SJCRH30 (cell line): ENCODE data around the gene UBE2J1. TPM values are rescaled to one million over a fixed set of nuclear protein-coding genes. Genes with fewer than 3 reads are reported as not detected.
A peak's percentile ranks its signal among the peaks of the same experiment; 100 is the strongest.
"Not testable (repeated sequence)": the region's sequence is repeated elsewhere in the genome, so short reads cannot be mapped to it uniquely, and the experiment has no call there.

Experiments
- DNase-seq, 2 experiments: peaks; one replicate each; pipeline ENCODE4 v3.0.0-alpha.2; 2015 to 2020
- H3K27ac ChIP-seq: fragments of 250-450 bp; sonication (Bioruptor Pico); 2 replicates; pipeline ENCODE4 v1.5.1; 2020; ENCODE audit warnings: mild to moderate bottlenecking, moderate library complexity
- H3K27me3 ChIP-seq: fragments of 250-450 bp; sonication (Bioruptor Pico); 2 replicates; pipeline ENCODE4 v1.5.1; 2020; ENCODE audit warnings: mild to moderate bottlenecking, moderate library complexity
- H3K36me3 ChIP-seq: fragments of 250-450 bp; sonication (Bioruptor Pico); 2 replicates; pipeline ENCODE4 v1.5.1; 2020; ENCODE audit warnings: mild to moderate bottlenecking, moderate library complexity
- H3K4me1 ChIP-seq: fragments of 250-450 bp; sonication (Bioruptor Pico); 2 replicates; pipeline ENCODE4 v1.5.1; 2020; ENCODE audit warnings: mild to moderate bottlenecking, moderate library complexity
- H3K4me3 ChIP-seq: fragments of 250-450 bp; sonication (Bioruptor Pico); 2 replicates; pipeline ENCODE4 v1.5.1; 2020; ENCODE audit warnings: mild to moderate bottlenecking, moderate library complexity
- H3K9me3 ChIP-seq: fragments of 250-450 bp; sonication (Bioruptor Pico); replicated peaks from 2 replicates; pipeline ENCODE4 v1.5.1; 2020; ENCODE audit warnings: mild to moderate bottlenecking, moderate library complexity
- total RNA-seq: library from RNA; depleted of rRNA; stranded (reverse); fragments of >200 nt; shearing (Covaris generic); gene quantifications from 2 replicates; pipeline ENCODE4 v1.2.3, GENCODE V29; 2014

Gene UBE2J1
- total RNA-seq, 1 experiment from 2014 or later = 54.5 TPM

GRCh38 chr6:89320012-89320559 is 32.4 kb downstream of the UBE2J1 start:
- Histone ChIP-seq H3K36me3 (no peaks in the 10 kb centered on the region), H3K4me1 (no peaks in the 10 kb centered on the region), H3K4me3 (no peak overlapping the region), H3K27me3 (no peaks in the 10 kb centered on the region), H3K9me3 (peaks cover 12% of the 10 kb centered on the region), H3K27ac (no peak overlapping the region)
- DNase-seq = no peak

DNA sequence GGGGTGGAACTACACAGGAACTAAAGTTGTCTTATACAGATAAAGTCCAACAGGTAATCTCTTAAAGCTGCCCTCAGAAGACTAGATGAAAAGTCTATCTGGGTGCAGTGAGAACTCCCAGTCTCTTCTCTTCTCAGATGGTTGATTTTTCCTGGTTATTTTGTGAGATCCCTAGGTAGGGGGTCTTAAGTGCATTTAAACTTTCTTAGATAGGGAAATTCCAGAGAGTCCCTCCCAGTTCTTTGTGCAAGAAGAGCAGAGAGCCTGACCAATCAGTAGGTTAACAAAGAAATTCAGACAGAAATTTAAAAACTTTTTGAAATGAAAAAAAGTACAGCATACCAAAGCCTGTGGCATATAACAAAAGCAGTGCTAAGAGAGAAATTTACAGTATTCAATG is 35.5 kb downstream of the UBE2J1 start:
- Histone ChIP-seq H3K36me3 (no peaks in the 10 kb centered on the region), H3K4me1 (peaks cover 14% of the 10 kb centered on the region), H3K27ac (no peak overlapping the region), H3K9me3 (peaks cover 12% of the 10 kb centered on the region), H3K4me3 (no peak overlapping the region), H3K27me3 (no peaks in the 10 kb centered on the region)
- no peak for DNase-seq

- no peak within 1 kb of the TSS for H3K27ac ChIP-seq
- no peaks in the 10 kb centered on the region for H3K27me3 ChIP-seq
- H3K9me3 ChIP-seq = peaks cover 9% of the 10 kb centered on the region
- no peak for DNase-seq
- no peaks in the 10 kb centered on the region for H3K36me3 ChIP-seq
- peaks cover 28% of the 10 kb centered on the region for H3K4me1 ChIP-seq
- no peak within 1 kb of the TSS for H3K4me3 ChIP-seq
Observed at GRCh38 chr6:89315249-89315885, 37.2 kb downstream of the UBE2J1 start, which contains the start of gene GABRR2. Gene GABRR2 (minus strand): TSS chr6:89315299. CDS start chr6:89315165, 134 bp downstream.

DNA sequence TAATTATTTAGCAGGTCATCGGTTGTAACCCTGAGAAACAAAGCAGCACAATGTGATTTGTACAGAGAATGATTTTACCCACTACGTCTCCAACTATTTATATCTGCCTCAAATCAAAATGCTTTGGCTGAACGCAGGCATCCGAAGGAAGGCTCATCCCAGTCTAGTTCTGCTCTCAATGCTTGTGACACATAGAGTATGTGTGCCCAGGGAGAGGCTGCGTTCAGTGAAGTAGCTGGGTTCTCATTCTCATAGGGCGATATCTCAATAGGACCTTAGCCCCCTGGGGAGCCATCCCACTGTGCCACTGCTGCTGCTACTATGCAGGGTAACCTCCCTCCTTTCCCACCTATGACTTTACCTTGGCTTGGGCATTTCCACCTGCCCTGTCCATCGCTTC is 37.8 kb downstream of the UBE2J1 start:
- H3K4me3 ChIP-seq = no peak overlapping the region
- H3K36me3 ChIP-seq = no peaks in the 10 kb centered on the region
- DNase-seq = no peak
- peaks cover 3% of the 10 kb centered on the region; the same call in 1 of the 2 replicates for H3K9me3 ChIP-seq
- peaks cover 32% of the 10 kb centered on the region for H3K4me1 ChIP-seq
- no peaks in the 10 kb centered on the region for H3K27me3 ChIP-seq
- H3K27ac ChIP-seq = no peak overlapping the region

DNA sequence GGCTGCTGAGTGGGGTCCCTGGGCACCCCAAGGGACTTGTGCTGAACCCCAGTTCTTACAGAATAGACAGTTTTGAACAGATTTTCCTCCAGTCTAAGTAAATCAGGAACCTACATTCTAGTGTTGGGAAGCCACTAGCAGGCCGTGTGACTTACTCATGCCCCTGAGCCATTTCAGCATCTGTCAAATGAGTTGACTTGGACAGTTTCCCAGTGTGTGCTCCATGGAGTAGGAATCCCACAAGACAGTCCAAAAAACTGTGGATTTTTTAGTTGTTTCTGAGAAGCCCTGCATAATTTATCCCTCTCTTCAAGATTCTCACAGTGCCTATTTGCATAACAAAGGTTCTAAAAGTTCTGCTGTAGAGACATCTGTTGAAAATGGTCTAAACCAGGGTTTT is 39.5 kb downstream of the UBE2J1 start:
- Histone ChIP-seq H3K36me3 (no peaks in the 10 kb centered on the region), H3K4me3 (no peak overlapping the region), H3K27me3 (no peaks in the 10 kb centered on the region), H3K4me1 (peaks cover 32% of the 10 kb centered on the region), H3K9me3 (no peaks in the 10 kb centered on the region; the same call in 1 of the 2 replicates), H3K27ac (peak overlapping the region; percentile 78)
- peak; percentile 28 to 71 for DNase-seq

DNA sequence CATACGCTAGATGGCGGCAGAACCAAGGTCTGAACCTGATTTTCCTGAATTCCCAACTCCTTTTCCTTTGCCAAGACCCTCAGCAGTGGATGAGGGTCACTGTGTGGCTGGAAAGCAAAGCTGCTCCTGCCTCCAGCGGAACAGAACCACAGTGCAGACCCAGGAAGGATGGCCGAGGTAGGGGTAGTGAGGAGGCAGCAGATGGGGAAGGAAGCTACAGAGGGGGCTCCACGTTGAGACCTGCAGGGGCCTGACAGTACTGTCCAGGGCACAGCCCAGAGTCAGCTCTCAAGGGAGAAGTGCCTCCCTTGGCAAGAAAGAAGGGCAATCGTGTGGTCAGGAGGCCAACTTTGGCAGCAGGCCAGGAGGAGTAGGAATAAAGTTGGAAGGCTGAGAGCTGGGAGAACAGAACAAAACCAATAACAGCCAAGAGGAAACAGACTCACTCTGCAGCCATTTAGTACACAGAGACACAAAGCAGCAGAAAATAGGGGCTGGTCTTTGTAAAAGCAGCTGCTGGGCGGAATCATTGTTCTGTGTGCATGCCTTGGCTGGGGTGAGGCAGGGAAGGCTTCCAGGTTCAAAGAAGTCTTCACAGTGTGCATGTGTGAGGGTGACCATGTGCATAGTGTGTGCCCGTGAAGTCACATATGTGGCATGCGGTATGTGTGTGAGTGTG is 40.5 kb downstream of the UBE2J1 start:
- H3K36me3 ChIP-seq = no peaks in the 10 kb centered on the region
- peak overlapping the region; percentile 27 for H3K4me3 ChIP-seq
- no peaks in the 10 kb centered on the region for H3K27me3 ChIP-seq
- H3K9me3 ChIP-seq = no peaks in the 10 kb centered on the region
- H3K4me1 ChIP-seq = peaks cover 32% of the 10 kb centered on the region
- peak overlapping the region; percentile 78 for H3K27ac ChIP-seq
- DNase-seq = peak; percentile 73 to 89

DNA sequence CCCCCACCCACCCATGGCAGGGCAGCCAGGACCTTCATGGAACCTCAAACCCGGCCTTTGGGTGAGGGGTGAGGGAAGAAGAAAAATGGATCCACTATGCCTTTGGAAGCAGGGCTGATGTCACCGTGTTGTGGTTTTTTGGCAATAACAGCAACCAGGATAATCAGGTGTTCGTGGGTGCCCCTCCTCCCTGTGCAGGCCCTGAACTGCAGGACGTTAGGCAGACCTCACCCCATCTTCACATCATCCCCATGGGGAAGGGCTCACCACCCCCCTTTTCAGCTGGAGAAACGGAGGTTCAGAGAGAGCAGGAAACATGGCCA is 41.0 kb downstream of the UBE2J1 start:
- Histone ChIP-seq H3K36me3 (no peaks in the 10 kb centered on the region), H3K4me3 (peak overlapping the region; percentile 27), H3K4me1 (peaks cover 32% of the 10 kb centered on the region), H3K27me3 (no peaks in the 10 kb centered on the region), H3K27ac (peak overlapping the region; percentile 78), H3K9me3 (no peaks in the 10 kb centered on the region)
- no peak for DNase-seq

DNA sequence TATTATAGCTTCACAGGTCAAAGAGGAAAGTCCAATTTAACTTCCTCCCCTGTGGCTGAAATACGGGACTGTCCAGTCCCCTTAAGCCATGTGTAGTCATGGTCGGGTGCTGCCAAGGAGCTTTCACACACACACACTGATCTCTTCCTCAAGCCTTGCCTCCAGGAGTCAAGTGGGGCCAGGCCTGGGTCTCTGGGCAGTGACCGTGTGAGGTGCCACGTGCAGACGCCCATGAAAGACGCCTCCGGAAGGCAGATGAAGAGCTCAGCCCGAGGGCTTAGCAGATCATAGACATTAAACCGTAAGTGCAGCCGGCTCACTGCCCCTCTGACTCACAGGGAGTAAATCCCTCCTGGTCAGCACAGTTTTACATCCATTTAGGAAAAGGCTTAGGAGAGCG is 41.6 kb downstream of the UBE2J1 start:
- peak; percentile 91 to 96 for DNase-seq
- no peaks in the 10 kb centered on the region for H3K27me3 ChIP-seq
- H3K36me3 ChIP-seq = no peaks in the 10 kb centered on the region
- H3K27ac ChIP-seq = peak overlapping the region; percentile 78
- H3K4me1 ChIP-seq = peaks cover 32% of the 10 kb centered on the region
- no peaks in the 10 kb centered on the region for H3K9me3 ChIP-seq
- no peak overlapping the region for H3K4me3 ChIP-seq

DNA sequence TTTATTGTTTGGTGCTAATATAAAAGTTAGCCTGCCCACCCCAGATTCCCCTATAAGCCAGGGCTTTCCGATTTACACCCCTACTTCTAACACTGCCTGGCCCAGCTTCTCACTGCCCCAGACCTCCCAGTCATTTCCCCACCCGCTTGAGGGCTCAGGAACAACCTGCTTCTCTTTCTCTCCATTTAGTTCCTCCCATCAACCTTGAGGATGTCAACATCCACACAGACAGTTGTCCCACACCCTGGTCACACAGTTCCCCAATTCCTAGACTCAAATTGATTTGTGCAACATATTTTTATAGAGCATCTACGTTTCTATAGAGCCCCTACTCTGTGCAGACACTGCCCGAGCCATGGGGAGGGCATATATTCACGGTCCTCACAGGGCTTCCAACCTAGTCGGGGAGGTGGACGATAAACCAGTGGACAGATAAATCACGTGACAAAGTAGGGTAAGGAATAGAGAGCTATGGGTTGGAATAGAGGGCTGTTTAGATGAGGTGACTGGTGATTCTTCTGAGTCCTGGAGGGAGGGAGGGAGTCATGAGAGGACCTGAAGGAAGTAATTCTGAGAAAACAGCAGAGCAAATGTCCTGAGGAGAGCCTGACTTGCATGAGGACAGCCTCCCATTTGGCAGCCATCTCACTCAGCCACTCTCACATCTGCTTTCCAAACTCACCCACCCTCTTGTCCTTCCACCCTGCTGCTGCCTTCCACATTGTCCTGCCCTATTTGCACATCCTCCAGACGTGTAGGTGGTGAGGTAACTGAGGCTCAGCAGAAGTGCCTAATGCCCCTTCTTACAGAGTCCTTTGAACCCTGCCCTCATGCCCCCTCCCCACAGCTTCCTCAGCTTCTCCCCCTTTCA is 43.8 kb downstream of the UBE2J1 start:
- no peak overlapping the region for H3K27ac ChIP-seq
- H3K9me3 ChIP-seq = no peaks in the 10 kb centered on the region
- H3K4me1 ChIP-seq = peaks cover 32% of the 10 kb centered on the region
- no peak for DNase-seq
- H3K4me3 ChIP-seq = no peak overlapping the region
- H3K36me3 ChIP-seq = no peaks in the 10 kb centered on the region
- H3K27me3 ChIP-seq = no peaks in the 10 kb centered on the region

DNA sequence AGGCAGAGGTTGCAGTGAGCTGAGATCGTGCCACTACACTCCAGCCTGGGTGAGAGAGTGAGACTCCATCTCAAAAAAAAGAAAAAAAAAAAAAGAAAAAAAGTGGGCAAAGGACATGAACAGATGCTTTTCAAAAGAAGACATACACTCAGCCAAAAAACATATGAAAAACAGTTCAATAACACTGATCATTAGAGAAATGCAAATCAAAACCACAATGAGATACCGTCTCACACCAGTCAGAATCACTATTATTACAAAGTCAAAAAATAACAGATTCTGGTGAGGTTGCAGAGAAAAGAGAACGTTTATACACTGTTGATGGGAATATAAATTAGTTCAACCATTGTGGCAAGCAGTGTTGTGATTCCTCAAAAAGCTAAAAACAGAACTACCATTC is 48.0 kb downstream of the UBE2J1 start:
- DNase-seq, H3K27me3 ChIP-seq, H3K27ac ChIP-seq, H3K36me3 ChIP-seq, H3K4me3 ChIP-seq, H3K9me3 ChIP-seq, H3K4me1 ChIP-seq: not testable (repeated sequence)

GRCh38 chr6:89302936-89303335 is 49.6 kb downstream of the UBE2J1 start:
- no peak overlapping the region for H3K27ac ChIP-seq
- no peak overlapping the region for H3K4me3 ChIP-seq
- H3K27me3 ChIP-seq = no peaks in the 10 kb centered on the region
- no peaks in the 10 kb centered on the region for H3K9me3 ChIP-seq
- H3K36me3 ChIP-seq = no peaks in the 10 kb centered on the region
- H3K4me1 ChIP-seq = peaks cover 17% of the 10 kb centered on the region
- no peak for DNase-seq

DNA sequence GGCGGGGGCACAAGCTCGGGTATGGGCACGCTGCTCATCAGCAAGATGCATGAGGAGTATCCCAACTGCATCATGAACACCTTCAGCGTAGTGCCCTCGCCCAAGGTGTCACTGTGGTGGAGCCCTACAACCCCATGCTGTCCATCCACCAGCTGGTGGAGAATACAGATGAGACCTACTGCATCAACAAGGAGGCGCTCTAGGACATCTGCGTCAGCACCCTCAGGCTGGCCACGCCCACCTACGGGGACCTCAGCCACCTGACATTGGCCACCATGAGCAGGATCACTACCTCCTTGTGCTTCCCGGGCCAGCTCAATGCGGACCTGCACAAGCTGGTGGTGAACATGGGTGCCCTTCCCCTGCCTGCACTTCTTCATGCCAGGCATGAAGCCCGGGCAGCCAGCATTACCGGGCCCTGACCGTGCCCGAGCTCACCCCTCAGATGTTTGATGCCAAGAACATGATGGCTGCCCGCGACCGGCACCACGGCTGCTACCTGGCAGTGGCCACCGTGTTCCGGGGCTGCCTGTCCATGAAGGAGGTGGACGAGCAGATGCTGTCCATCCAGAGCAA is 50.2 kb downstream of the UBE2J1 start:
- no peak for DNase-seq

GRCh38 chr6:89301586-89302194 is 50.8 kb downstream of the UBE2J1 start:
- Histone ChIP-seq H3K27me3 (no peaks in the 10 kb centered on the region), H3K9me3 (no peaks in the 10 kb centered on the region), H3K4me3 (no peak overlapping the region), H3K4me1 (peaks cover 27% of the 10 kb centered on the region), H3K36me3 (no peaks in the 10 kb centered on the region), H3K27ac (no peak overlapping the region)
- DNase-seq = no peak

More for the DNA sequence above, 50.2 kb downstream of the UBE2J1 start:
- no peaks in the 10 kb centered on the region for H3K27me3 ChIP-seq
- H3K4me3 ChIP-seq = no peak overlapping the region
- H3K4me1 ChIP-seq = peaks cover 21% of the 10 kb centered on the region
- H3K27ac ChIP-seq = no peak overlapping the region
- H3K9me3 ChIP-seq = no peaks in the 10 kb centered on the region
- H3K36me3 ChIP-seq = no peaks in the 10 kb centered on the region

DNA sequence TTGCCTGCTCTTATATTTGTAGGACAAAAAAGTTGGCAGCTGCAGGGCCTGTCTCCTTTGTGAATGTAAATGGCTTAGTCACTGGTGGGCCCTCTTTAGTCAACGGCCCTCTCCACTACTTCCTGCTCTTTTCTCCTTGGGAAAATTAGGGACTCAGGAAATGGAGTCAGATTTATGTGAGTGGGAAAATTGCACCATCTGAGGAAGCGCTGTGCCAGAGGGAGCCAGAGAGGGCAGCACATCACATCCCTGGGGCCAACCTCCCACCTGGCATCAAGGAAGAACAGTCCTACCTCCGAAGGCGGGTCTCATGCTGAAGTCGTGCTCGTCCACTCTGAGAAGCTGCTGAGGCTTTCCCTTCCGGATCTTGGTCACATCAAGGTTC is 53.1 kb downstream of the UBE2J1 start:
- H3K4me3 ChIP-seq = no peak overlapping the region
- H3K27me3 ChIP-seq = no peaks in the 10 kb centered on the region
- peaks cover 27% of the 10 kb centered on the region for H3K4me1 ChIP-seq
- H3K9me3 ChIP-seq = no peaks in the 10 kb centered on the region
- H3K36me3 ChIP-seq = no peaks in the 10 kb centered on the region
- peak overlapping the region; percentile 99 for H3K27ac ChIP-seq
- peak; percentile 42 to 71 for DNase-seq
